ENCODE measurements around the gene OR4K15.

Gene OR4K15

DNA sequence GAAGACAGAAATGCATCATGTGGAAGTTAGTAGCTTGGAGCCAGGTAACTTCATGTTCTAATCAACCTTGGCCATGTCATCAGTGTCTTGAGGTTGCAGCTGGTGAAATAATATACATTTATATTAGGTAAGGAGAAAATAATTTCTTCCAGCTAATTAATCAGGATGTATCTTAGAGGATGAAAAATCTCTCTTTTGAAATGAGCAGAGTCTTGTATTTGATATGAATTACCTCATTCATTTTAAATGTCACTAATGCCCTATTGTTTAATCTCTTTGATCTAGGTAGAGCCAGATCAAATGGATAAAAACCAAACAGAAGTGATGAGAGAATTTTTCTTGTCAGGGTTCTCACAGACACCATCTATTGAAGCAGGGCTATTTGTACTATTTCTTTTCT, 26.5 kb downstream of the OR4K15 start, which contains the start of gene OR4Q2:
Gene OR4Q2 (plus strand): TSS at position 301 of the 400 bp plus-strand sequence.
- TF ChIP-seq, protein P1, sequence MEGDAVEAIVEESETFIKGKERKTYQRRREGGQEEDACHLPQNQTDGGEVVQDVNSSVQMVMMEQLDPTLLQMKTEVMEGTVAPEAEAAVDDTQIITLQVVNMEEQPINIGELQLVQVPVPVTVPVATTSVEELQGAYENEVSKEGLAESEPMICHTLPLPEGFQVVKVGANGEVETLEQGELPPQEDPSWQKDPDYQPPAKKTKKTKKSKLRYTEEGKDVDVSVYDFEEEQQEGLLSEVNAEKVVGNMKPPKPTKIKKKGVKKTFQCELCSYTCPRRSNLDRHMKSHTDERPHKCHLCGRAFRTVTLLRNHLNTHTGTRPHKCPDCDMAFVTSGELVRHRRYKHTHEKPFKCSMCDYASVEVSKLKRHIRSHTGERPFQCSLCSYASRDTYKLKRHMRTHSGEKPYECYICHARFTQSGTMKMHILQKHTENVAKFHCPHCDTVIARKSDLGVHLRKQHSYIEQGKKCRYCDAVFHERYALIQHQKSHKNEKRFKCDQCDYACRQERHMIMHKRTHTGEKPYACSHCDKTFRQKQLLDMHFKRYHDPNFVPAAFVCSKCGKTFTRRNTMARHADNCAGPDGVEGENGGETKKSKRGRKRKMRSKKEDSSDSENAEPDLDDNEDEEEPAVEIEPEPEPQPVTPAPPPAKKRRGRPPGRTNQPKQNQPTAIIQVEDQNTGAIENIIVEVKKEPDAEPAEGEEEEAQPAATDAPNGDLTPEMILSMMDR (conservative IDR thresholded peaks at IDR 0.05), result no peak
- no peak within 1 kb of the TSS for H3K27ac ChIP-seq

DNA sequence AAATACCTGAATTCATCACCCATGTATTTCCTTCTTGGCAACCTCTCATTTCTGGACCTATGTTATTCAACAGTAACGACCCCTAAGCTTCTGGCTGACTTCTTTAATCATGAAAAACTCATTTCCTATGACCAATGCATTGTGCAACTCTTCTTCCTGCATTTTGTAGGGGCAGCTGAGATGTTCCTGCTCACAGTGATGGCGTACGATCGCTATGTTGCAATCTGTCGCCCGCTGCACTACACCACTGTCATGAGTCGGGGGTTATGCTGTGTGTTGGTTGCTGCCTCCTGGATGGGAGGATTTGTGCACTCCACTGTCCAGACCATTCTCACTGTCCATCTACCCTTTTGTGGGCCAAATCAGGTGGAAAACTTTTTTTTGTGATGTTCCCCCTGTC, 26.9 kb downstream of the OR4K15 start:
- no peak overlapping the region for H3K27ac ChIP-seq
- TF ChIP-seq, protein P1 (conservative IDR thresholded peaks at IDR 0.05), result no peak

DNA sequence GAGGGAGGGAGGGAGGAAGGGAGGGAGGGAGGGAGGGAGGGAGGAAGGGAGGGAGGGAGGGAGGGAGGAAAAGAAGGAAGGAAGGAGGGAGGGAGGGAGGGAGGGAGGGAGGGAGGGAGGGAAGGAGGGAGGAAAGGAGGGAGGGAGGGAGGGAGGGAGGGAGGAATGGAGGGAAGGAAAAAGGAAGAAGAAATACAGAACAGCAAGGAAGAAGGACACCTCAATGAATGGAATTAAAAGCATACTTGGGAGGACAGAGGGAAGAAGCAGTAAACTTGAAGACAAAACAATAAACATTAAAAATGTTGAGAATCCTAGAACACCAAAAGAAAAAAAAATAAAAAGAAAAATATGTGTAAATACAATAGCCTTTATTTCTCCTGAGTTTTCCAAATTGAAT, 32.8 kb downstream of the OR4K15 start:
- TF ChIP-seq, protein P1 (conservative IDR thresholded peaks at IDR 0.05), result no peak
- no peak overlapping the region for H3K27ac ChIP-seq

DNA sequence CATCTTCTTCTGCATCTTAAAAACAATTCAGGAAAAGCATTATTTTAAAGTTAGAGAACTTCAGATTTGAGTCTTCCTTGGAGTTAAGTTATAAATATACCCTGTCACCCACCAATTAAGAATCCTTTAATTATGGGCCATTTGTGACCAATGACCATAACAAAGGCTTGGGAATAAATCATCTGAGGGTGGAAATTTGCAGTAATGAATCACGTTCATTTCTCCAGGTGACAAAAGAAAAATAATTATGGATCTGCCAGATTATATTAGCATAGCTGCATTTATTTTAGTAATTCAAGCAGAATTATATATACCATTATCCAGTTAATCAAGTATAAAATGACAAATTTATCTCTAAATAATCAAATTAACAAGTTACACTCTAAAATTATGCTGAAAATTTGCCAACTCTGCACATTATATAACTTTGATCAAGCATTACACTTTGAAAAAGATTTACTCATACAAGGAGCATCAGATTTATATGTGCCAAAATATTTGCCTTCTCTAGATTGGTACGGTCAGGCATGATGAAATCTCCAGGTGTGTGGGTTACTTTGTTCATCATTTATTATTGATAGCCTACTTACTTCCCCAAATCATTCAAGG, 44.0 kb downstream of the OR4K15 start, which contains the start of gene OR4K14:
Gene OR4K14 (minus strand): TSS at position 51 of the 609 bp plus-strand sequence. CDS start 4,114 bp downstream, outside the sequence.
- no peak within 1 kb of the TSS for H3K27ac ChIP-seq
- TF ChIP-seq, protein P1 (conservative IDR thresholded peaks at IDR 0.05), result no peak
